Measurements from ENCODE around the gene WDR31. TPM values are rescaled to one million over a fixed set of nuclear protein-coding genes. Genes with fewer than 3 reads are reported as not detected.

The WDR31 gene
- polyA plus RNA-seq, 3 donors, result 0.05 to 0.11 TPM; not detected in 1

DNA sequence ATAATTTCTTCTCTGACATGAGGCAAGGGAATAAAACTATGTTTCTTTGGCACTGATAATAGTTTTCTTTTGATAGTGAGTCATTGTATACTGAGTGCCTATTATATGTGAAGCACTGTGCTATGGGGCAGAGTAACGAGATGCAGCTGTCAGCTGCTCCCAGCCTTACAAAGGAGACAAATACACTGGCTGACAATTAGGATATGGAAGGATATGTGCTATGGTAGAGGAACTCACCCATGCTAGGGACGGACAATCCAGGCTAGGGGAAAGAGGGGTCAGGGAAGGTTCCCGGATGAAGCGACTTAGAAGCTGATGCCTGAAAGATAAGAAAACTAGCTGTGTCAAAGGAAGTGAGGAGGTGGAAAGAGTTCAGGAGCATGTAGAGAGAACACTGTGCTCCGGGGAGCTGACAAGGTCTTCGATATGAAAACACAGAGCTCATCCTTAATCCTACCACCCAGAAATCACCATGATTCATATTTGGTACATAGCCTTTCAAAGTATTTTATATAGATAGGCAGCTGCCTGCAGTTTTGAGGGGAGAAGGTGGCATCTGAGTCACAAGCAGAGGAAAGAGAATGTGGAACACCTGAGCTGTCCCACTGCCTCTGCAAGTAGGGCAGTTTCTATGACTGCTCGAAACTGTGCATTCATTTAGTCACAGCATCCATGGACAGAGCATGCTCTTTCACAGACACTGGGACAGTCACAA, 21.4 kb upstream of the WDR31 start:
- Mint-ChIP-seq H3K27ac (no peak overlapping the region), H3K9me3 (no peaks in the 10 kb centered on the region), H3K4me3 (no peak overlapping the region), H3K4me1 (peaks cover 13% of the 10 kb centered on the region), H3K36me3 (no peaks in the 10 kb centered on the region), H3K27me3 (ENCODE audit: low read depth in 3 of 3) (peaks cover 0 to 2% (median 0%) of the 10 kb centered on the region in 3 donors)
- Histone ChIP-seq H3K27me3 (ENCODE audit: control insufficient read depth in 2 of 2, insufficient read depth in 2 of 2, low read length in 2 of 2) (no peaks in the 10 kb centered on the region), H3K27ac (ENCODE audit: low read depth in 1 of 2, low read length in 2 of 2) (no peak overlapping the region), H3K36me3 (replicated peaks in 1 of 2; ENCODE audit: control insufficient read depth in 1 of 2, insufficient read depth in 2 of 2, low read length in 2 of 2) (no peaks in the 10 kb centered on the region), H2AFZ (ENCODE audit: insufficient read depth, low read depth, low read length, poor library complexity, severe bottlenecking) (no peak overlapping the region), H3K4me1 (ENCODE audit: control insufficient read depth in 1 of 2, insufficient read depth in 2 of 2, low read length in 2 of 2) (peaks cover 11 to 16% of the 10 kb centered on the region in 2 donors), H4K20me1 (ENCODE audit: insufficient read depth, low read length) (no peaks in the 10 kb centered on the region), H3K4me3 (replicated peaks in 1 of 3; ENCODE audit: low read depth in 2 of 3, low read length in 3 of 3) (no peak overlapping the region), H3K4me2 (replicated peaks; ENCODE audit: extremely low read depth, low read length, poor library complexity, severe bottlenecking) (no peak overlapping the region), H3K9ac (ENCODE audit: insufficient read depth, low read length, poor library complexity, severe bottlenecking) (no peak overlapping the region), H3K9me3 (replicated peaks in 1 of 2; ENCODE audit: control insufficient read depth in 1 of 2, insufficient read depth in 1 of 2, low read length in 2 of 2) (no peaks in the 10 kb centered on the region), H3K79me2 (ENCODE audit: insufficient read depth, low read length) (no peaks in the 10 kb centered on the region)
- 97% methylated on average over 4 of the region's 7 CpGs for WGBS (ENCODE audit: insufficient coverage)
- no peak for DNase-seq
- TF ChIP-seq, protein P1, sequence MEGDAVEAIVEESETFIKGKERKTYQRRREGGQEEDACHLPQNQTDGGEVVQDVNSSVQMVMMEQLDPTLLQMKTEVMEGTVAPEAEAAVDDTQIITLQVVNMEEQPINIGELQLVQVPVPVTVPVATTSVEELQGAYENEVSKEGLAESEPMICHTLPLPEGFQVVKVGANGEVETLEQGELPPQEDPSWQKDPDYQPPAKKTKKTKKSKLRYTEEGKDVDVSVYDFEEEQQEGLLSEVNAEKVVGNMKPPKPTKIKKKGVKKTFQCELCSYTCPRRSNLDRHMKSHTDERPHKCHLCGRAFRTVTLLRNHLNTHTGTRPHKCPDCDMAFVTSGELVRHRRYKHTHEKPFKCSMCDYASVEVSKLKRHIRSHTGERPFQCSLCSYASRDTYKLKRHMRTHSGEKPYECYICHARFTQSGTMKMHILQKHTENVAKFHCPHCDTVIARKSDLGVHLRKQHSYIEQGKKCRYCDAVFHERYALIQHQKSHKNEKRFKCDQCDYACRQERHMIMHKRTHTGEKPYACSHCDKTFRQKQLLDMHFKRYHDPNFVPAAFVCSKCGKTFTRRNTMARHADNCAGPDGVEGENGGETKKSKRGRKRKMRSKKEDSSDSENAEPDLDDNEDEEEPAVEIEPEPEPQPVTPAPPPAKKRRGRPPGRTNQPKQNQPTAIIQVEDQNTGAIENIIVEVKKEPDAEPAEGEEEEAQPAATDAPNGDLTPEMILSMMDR (IDR thresholded peaks at IDR 0.05), result no peak
- intact Hi-C loops (cut with micrococcal nuclease), result no loop called here

DNA sequence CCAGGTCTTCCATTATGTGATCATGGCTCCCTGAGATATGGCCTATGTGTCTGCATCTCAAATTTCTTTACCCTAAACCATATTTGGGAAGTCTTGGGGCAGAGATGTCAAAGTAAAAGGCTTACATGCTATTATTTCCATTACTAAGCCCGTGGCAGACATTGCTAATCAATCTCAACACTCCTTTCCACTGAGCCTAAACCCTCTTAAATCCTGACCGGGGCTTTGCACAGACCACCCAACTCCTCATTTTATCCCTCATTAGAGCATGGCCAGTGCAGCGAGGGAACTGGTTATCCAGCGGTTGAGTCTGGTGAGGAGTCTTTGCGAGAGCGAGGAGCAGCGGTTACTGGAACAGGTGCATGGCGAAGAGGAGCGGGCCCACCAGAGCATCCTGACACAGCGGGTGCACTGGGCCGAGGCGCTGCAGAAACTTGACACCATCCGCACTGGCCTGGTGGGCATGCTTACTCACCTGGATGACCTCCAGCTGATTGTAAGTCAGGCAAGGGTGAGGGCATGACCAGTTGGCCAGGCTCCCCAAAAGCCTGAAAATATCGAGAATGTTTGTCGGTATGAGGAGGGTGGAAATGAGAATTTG, 20.3 kb upstream of the WDR31 start:
- Histone ChIP-seq H3K9ac (ENCODE audit: insufficient read depth, low read length, poor library complexity, severe bottlenecking) (no peak overlapping the region), H3K4me3 (replicated peaks in 1 of 3; ENCODE audit: low read depth in 2 of 3, low read length in 3 of 3) (no peak overlapping the region), H3K27ac (ENCODE audit: low read depth in 1 of 2, low read length in 2 of 2) (no peak overlapping the region), H3K79me2 (ENCODE audit: insufficient read depth, low read length) (no peaks in the 10 kb centered on the region), H4K20me1 (ENCODE audit: insufficient read depth, low read length) (no peaks in the 10 kb centered on the region), H3K36me3 (replicated peaks in 1 of 2; ENCODE audit: control insufficient read depth in 1 of 2, insufficient read depth in 2 of 2, low read length in 2 of 2) (no peaks in the 10 kb centered on the region), H3K27me3 (ENCODE audit: control insufficient read depth in 2 of 2, insufficient read depth in 2 of 2, low read length in 2 of 2) (no peaks in the 10 kb centered on the region), H2AFZ (ENCODE audit: insufficient read depth, low read depth, low read length, poor library complexity, severe bottlenecking) (no peak overlapping the region), H3K9me3 (replicated peaks in 1 of 2; ENCODE audit: control insufficient read depth in 1 of 2, insufficient read depth in 1 of 2, low read length in 2 of 2) (no peaks in the 10 kb centered on the region), H3K4me2 (replicated peaks; ENCODE audit: extremely low read depth, low read length, poor library complexity, severe bottlenecking) (no peak overlapping the region), H3K4me1 (ENCODE audit: control insufficient read depth in 1 of 2, insufficient read depth in 2 of 2, low read length in 2 of 2) (peaks cover 1 to 5% of the 10 kb centered on the region in 2 donors)
- TF ChIP-seq, protein P1 (IDR thresholded peaks at IDR 0.05), result no peak
- intact Hi-C loops (cut with micrococcal nuclease), result no loop called here
- no peak for DNase-seq
- Mint-ChIP-seq H3K27me3 (ENCODE audit: low read depth in 3 of 3) (peaks cover 0 to 2% (median 0%) of the 10 kb centered on the region in 3 donors), H3K27ac (peak overlapping the region in 1 of 7 donors; percentile 11), H3K4me3 (no peak overlapping the region), H3K9me3 (no peaks in the 10 kb centered on the region), H3K36me3 (no peaks in the 10 kb centered on the region), H3K4me1 (peaks cover 5% of the 10 kb centered on the region)
- WGBS (ENCODE audit: insufficient coverage), result 96% methylated on average over 15 of the region's 15 CpGs

Data from CD14-positive monocyte (primary cell).